H1 (cell line): ENCODE data around the gene PLXNA4. TPM values are rescaled to one million over a fixed set of nuclear protein-coding genes. Genes with fewer than 3 reads are reported as not detected.

ENCODE experiments used
- CTCF ChIA-PET: fragments of 300-600 bp; sonication (Branson Sonifier 250); formaldehyde crosslinking; loops from one replicate; lab custom pipeline; 2021; ENCODE audit not compliant: partially characterized antibody; lab: Charles Lee
- POLR2A ChIA-PET: fragments of 300-600 bp; sonication (Branson Sonifier 250); formaldehyde crosslinking; loops from one replicate; lab custom pipeline; 2021; ENCODE audit warnings: inconsistent platforms; ENCODE audit not compliant: partially characterized antibody; lab: Charles Lee
- DNase-seq, 2 experiments: peaks; one replicate each; pipeline versions ENCODE4 v3.0.0 to v3.0.0-alpha.2; 2010 to 2022; ENCODE audit warnings: low spot score in 2 of 2, low read depth in 1 of 2, mixed read lengths in 1 of 2
- FAIRE-seq: peaks from 2 replicates; lab custom pipeline; 2011; peaks lifted over from hg19 to GRCh38; lab: Jason Lieb, UNC
- H2AFZ ChIP-seq: 2 replicates; pipeline ENCODE4 v1.8.1; 2012; ENCODE audit warnings: low read length, inconsistent platforms
- H2AK5ac ChIP-seq: 2 replicates; pipeline ENCODE4 v1.6.1; 2013; ENCODE audit warnings: low read depth, low read length
- H2BK120ac ChIP-seq: replicated peaks from 2 replicates; pipeline ENCODE3; 2013; ENCODE audit warnings: low read depth, low read length, inconsistent platforms
- H2BK12ac ChIP-seq: 2 replicates; pipeline ENCODE4 v1.6.1; 2013; ENCODE audit warnings: low read depth, low read length
- H2BK15ac ChIP-seq: 2 replicates; pipeline ENCODE4 v1.6.1; 2013; ENCODE audit warnings: low read length
- H2BK20ac ChIP-seq: 2 replicates; pipeline ENCODE4 v1.6.1; 2013; ENCODE audit warnings: low read length
- H2BK5ac ChIP-seq: 2 replicates; pipeline ENCODE4 v1.6.1; 2013; ENCODE audit warnings: low read depth, low read length
- H3K14ac ChIP-seq: 2 replicates; pipeline ENCODE4 v1.6.1; 2013; ENCODE audit warnings: inconsistent platforms; ENCODE audit not compliant: insufficient read length
- H3K18ac ChIP-seq: 2 replicates; pipeline ENCODE4 v1.6.1; 2013; ENCODE audit warnings: low read length; ENCODE audit errors: extremely low read depth
- H3K23ac ChIP-seq: 2 replicates; pipeline ENCODE4 v1.6.1; 2013; ENCODE audit warnings: inconsistent platforms; ENCODE audit not compliant: insufficient read length
- H3K23me2 ChIP-seq: 2 replicates; pipeline ENCODE4 v1.6.1; 2013; ENCODE audit warnings: low read depth, low read length
- H3K27ac ChIP-seq: 2 replicates; pipeline ENCODE4 v1.6.1; 2011; ENCODE audit warnings: low read depth, low read length, inconsistent platforms
- H3K27me3 ChIP-seq, 4 experiments: replicated peaks in 1 of 4; 1 replicate in 1 of 4; 2 replicates in 3 of 4; pipeline versions ENCODE4 v1.6.1 to v1.8.1; 2011 to 2013; ENCODE audit warnings: low read length in 3 of 4, mild to moderate bottlenecking in 3 of 4, inconsistent platforms in 2 of 4, mixed read lengths in 2 of 4, moderate library complexity in 1 of 4; ENCODE audit not compliant: control insufficient read depth in 3 of 4, insufficient read depth in 3 of 4; ENCODE audit errors: extremely low read depth in 1 of 4
- H3K36me3 ChIP-seq, 4 experiments: 2 replicates each; pipeline versions ENCODE4 v1.6.1 to v1.8.1; 2011 to 2013; ENCODE audit warnings: mild to moderate bottlenecking in 4 of 4, low read length in 3 of 4, moderate library complexity in 2 of 4, control low read depth in 1 of 4, inconsistent platforms in 1 of 4; ENCODE audit not compliant: insufficient read depth in 4 of 4, control insufficient read depth in 2 of 4
- H3K4ac ChIP-seq: replicated peaks from 2 replicates; pipeline ENCODE3; 2013; ENCODE audit warnings: low read length, low read depth, mixed read lengths, inconsistent platforms; ENCODE audit not compliant: insufficient read length
- H3K4me1 ChIP-seq, 4 experiments: replicated peaks in 1 of 4; 1 replicate in 1 of 4; 2 replicates in 3 of 4; pipeline versions ENCODE4 v1.6.1 to v1.8.1; 2011 to 2013; ENCODE audit warnings: low read length in 3 of 4, inconsistent platforms in 2 of 4, mixed read lengths in 1 of 4; ENCODE audit not compliant: insufficient read depth in 4 of 4, control insufficient read depth in 3 of 4
- H3K4me2 ChIP-seq, 2 experiments: 2 replicates each; pipeline versions ENCODE4 v1.6.1 to v1.8.1; 2011 to 2013; ENCODE audit warnings: low read depth in 2 of 2, low read length in 2 of 2, control low read depth in 1 of 2, inconsistent platforms in 1 of 2, mild to moderate bottlenecking in 1 of 2; ENCODE audit not compliant: insufficient read depth in 1 of 2
- H3K4me3 ChIP-seq, 4 experiments: fragments of 200-600, 300-600 bp in 1 of 4; sonication (generic), shearing (Covaris generic), sonication (Bioruptor Twin) in 1 of 4; 2 replicates each; pipeline versions ENCODE4 v1.5.1 to v1.8.1; 2011 to 2016; ENCODE audit warnings: low read length in 4 of 4, low read depth in 3 of 4, control low read depth in 2 of 4, inconsistent platforms in 2 of 4, mild to moderate bottlenecking in 2 of 4, mixed read lengths in 1 of 4, moderate library complexity in 1 of 4; ENCODE audit not compliant: insufficient read depth in 2 of 4; ENCODE audit errors: extremely low read depth in 1 of 4
- H3K56ac ChIP-seq: replicated peaks from 2 replicates; pipeline ENCODE3; 2013; ENCODE audit warnings: low read depth, mild to moderate bottlenecking, mixed read lengths, low read length, inconsistent platforms; ENCODE audit not compliant: insufficient read length
- H3K79me1 ChIP-seq: 2 replicates; pipeline ENCODE4 v1.6.1; 2013; ENCODE audit warnings: low read depth, low read length, control low read depth
- H3K79me2 ChIP-seq, 2 experiments: 2 replicates each; pipeline versions ENCODE4 v1.6.1 to v1.8.1; 2012 to 2013; ENCODE audit warnings: low read length in 2 of 2, mild to moderate bottlenecking in 2 of 2, inconsistent platforms in 1 of 2; ENCODE audit not compliant: insufficient read depth in 2 of 2, control insufficient read depth in 1 of 2
- H3K9ac ChIP-seq, 4 experiments: replicated peaks in 1 of 4; 1 replicate in 1 of 4; 2 replicates in 3 of 4; pipeline versions ENCODE4 v1.6.1 to v1.8.1; 2011 to 2013; ENCODE audit warnings: low read depth in 3 of 4, low read length in 3 of 4, control low read depth in 2 of 4, mild to moderate bottlenecking in 2 of 4, moderate library complexity in 2 of 4, inconsistent platforms in 1 of 4; ENCODE audit errors: extremely low read depth in 1 of 4
- H3K9me3 ChIP-seq, 2 experiments: 2 replicates each; pipeline versions ENCODE4 v1.6.1 to v1.8.1; 2012 to 2013; ENCODE audit warnings: mild to moderate bottlenecking in 2 of 2, moderate library complexity in 2 of 2, control low read depth in 1 of 2, inconsistent platforms in 1 of 2, low read depth in 1 of 2, low read length in 1 of 2, mixed read lengths in 1 of 2; ENCODE audit not compliant: insufficient read depth in 2 of 2
- H4K20me1 ChIP-seq, 2 experiments: replicated peaks in 1 of 2; 2 replicates each; pipeline versions ENCODE3 to v1.8.1; 2011 to 2013; ENCODE audit warnings: inconsistent platforms in 2 of 2, low read length in 2 of 2, mild to moderate bottlenecking in 1 of 2; ENCODE audit not compliant: insufficient read depth in 2 of 2, control insufficient read depth in 1 of 2
- H4K5ac ChIP-seq: 2 replicates; pipeline ENCODE4 v1.6.1; 2013; ENCODE audit warnings: low read length, low read depth, mixed read lengths, inconsistent platforms; ENCODE audit not compliant: insufficient read length
- H4K8ac ChIP-seq: 2 replicates; pipeline ENCODE4 v1.8.0; 2013; ENCODE audit warnings: mild to moderate bottlenecking, moderate library complexity, low read length, inconsistent platforms; ENCODE audit not compliant: insufficient read depth; ENCODE audit errors: extremely low read depth
- H4K91ac ChIP-seq: replicated peaks from 2 replicates; pipeline ENCODE3; 2013; ENCODE audit warnings: low read length, mixed read lengths, inconsistent platforms; ENCODE audit not compliant: insufficient read length
- BRCA1 ChIP-seq: IDR thresholded peaks from 2 replicates; pipeline ENCODE4 v1.6.1; 2012; ENCODE audit warnings: low read depth, low read length, improper control_type of control experiment
- CBX5 ChIP-seq: fragments of 300-800, 300-1000 bp; sonication (generic); IDR thresholded peaks from 2 replicates; pipeline ENCODE4 v1.7.1; 2016; ENCODE audit warnings: antibody characterized with exemption, low read length, low read depth
- FOSL1 ChIP-seq: IDR thresholded peaks from 2 replicates; pipeline ENCODE4 v1.6.1; 2011; ENCODE audit warnings: mild to moderate bottlenecking, low read depth, low read length, moderate library complexity; ENCODE audit not compliant: insufficient read depth
- GABPA ChIP-seq: IDR thresholded peaks from 2 replicates; pipeline ENCODE4 v1.6.1; 2011; ENCODE audit warnings: mild to moderate bottlenecking, low read length, moderate library complexity, borderline replicate concordance; ENCODE audit not compliant: insufficient read depth
- HDAC6 ChIP-seq: IDR thresholded peaks from one replicate; pipeline ENCODE4 v1.7.1; 2012; ENCODE audit warnings: low read depth, mild to moderate bottlenecking, inconsistent platforms, low read length, moderate library complexity
- KDM4A ChIP-seq: IDR thresholded peaks from one replicate; pipeline ENCODE4 v1.7.1; 2012; ENCODE audit warnings: low read depth, mild to moderate bottlenecking, moderate library complexity, low read length, inconsistent platforms; ENCODE audit not compliant: severe bottlenecking
- KDM5A ChIP-seq: fragments of 200-600 bp; IDR thresholded peaks from 2 replicates; pipeline ENCODE4 v1.7.1; 2012; ENCODE audit warnings: mild to moderate bottlenecking, low read length, inconsistent platforms, mixed read lengths
- RAD21 ChIP-seq, 2 experiments: IDR thresholded peaks in 1 of 2; conservative IDR thresholded peaks in 1 of 2; 2 replicates each; pipeline ENCODE4 v1.6.1; 2011; ENCODE audit warnings: low read depth in 2 of 2, low read length in 2 of 2, improper control_type of control experiment in 1 of 2, inconsistent platforms in 1 of 2, mild to moderate bottlenecking in 1 of 2, moderate library complexity in 1 of 2
- SIRT6 ChIP-seq: IDR thresholded peaks from one replicate; pipeline ENCODE4 v1.7.1; 2012; ENCODE audit warnings: low read length, inconsistent platforms
- SIX5 ChIP-seq: IDR thresholded peaks from 2 replicates; pipeline ENCODE4 v1.6.1; 2011; ENCODE audit warnings: mild to moderate bottlenecking, low read depth, low read length
- SRF ChIP-seq: IDR thresholded peaks from 2 replicates; pipeline ENCODE4 v1.6.1; 2011; ENCODE audit warnings: mild to moderate bottlenecking, low read depth, low read length, moderate library complexity
- WGBS, 2 experiments: shearing (Covaris generic) in 1 of 2; methylation state at CpG; one replicate each; pipeline versions ENCODE4 v1.1.6 to v1.1.7; 2013 to 2015; ENCODE audit warnings: low lambda C conversion rate in 2 of 2, mixed read lengths in 2 of 2, inconsistent platforms in 1 of 2, low coverage in 1 of 2, missing lambda C conversion rate in 1 of 2; ENCODE audit not compliant: insufficient replicate concordance in 2 of 2, insufficient coverage in 1 of 2, insufficient read length in 1 of 2; ENCODE audit errors: extremely low coverage in 1 of 2, missing lambda C conversion rate in 1 of 2; 5-methylcytosine and 5-hydroxymethylcytosine counted together
- polyA plus RNA-seq, 7 experiments: library from polyadenylated mRNA; depleted of rRNA in 3 of 7; stranded (reverse) in 5 of 7; unstranded in 2 of 7; fragments of >200 nt in 5 of 7; fragments of 200-250 nt in 2 of 7; gene quantifications; 1 replicate in 5 of 7; 2 replicates in 1 of 7; 4 replicates in 1 of 7; pipeline versions ENCODE4 v1.2.1 to v1.2.3, GENCODE V29; 2011 to 2013; ENCODE audit warnings: missing spikeins in 2 of 7, mixed read lengths in 2 of 7
- total RNA-seq: library from RNA; stranded (reverse); fragmentation: NEBNext Ultra II Directional; extraction: Animal tissue kit (Norgen Biotek cat#: 25700); gene quantifications from 2 replicates; pipeline ENCODE4 v1.2.1, GENCODE V29; 2021
- TF ChIP-seq, protein P1 (sequence below): IDR thresholded peaks from 2 replicates; pipeline ENCODE4 v1.6.1; 2012; ENCODE audit warnings: low read length, inconsistent platforms

Gene PLXNA4
- total and polyA plus RNA-seq, 2 of the 8 experiments (the other 6 are each of a cell fraction or from before 2014, with no cell fraction given) = 0.76 to 0.79 TPM

DNA sequence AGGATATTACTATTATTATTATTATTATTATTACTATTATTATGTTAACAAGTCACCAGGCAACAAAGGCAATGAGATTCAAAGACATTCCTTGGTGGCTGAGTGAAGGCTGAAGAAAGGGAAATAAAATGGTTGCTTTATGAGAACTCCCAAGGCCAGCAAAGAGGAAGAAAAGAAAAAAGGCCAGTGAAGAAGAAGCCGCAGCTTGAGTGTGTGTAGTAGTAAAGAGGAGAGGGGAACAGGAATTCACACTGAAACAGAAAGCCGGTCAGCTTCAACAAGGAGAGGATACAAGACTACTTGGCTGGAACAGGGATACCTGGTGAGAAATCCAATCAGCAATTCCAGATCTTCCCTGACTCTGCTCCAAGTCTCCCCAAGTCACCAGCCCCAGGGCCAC, 42.4 kb downstream of the PLXNA4 start:
- Histone ChIP-seq H3K56ac (no peak overlapping the region), H3K27me3 (peaks cover 0 to 3% (median 0%) of the 10 kb centered on the region in 4 experiments; a peak in 2 of 7 replicates), H3K4me2 (no peak overlapping the region), H4K5ac (no peak overlapping the region), H3K4me1 (peaks cover 0 to 8% (median 0%) of the 10 kb centered on the region in 4 experiments; a peak in 2 of 7 replicates), H3K4ac (no peak overlapping the region), H2AK5ac (no peak overlapping the region), H4K20me1 (no peaks in the 10 kb centered on the region), H3K79me2 (no peaks in the 10 kb centered on the region), H3K9ac (no peak overlapping the region), H2AFZ (no peak overlapping the region), H3K79me1 (no peaks in the 10 kb centered on the region), H3K18ac (no peak overlapping the region), H3K14ac (no peak overlapping the region), H2BK5ac (no peak overlapping the region), H3K23ac (no peak overlapping the region), H2BK15ac (no peak overlapping the region), H4K91ac (no peak overlapping the region), H2BK20ac (no peak overlapping the region), H2BK12ac (peak overlapping the region; percentile 6; the same call in 1 of the 2 replicates), H3K9me3 (no peaks in the 10 kb centered on the region), H4K8ac (no peak overlapping the region), H3K36me3 (no peaks in the 10 kb centered on the region), H3K27ac (no peak overlapping the region), H3K23me2 (no peaks in the 10 kb centered on the region), H2BK120ac (no peak overlapping the region), H3K4me3 (no peak overlapping the region)
- DNase-seq = no peak
- 80% methylated on average over 2 of the region's 2 CpGs; no CpG with 5 or more reads in 1 of the 2 experiments for WGBS, 2 experiments
- POLR2A ChIA-PET = no interaction called here
- CTCF ChIA-PET = no interaction called here
- no peak for FAIRE-seq
- TF ChIP-seq SRF (no peak), CBX5 (no peak), HDAC6 (no peak), FOSL1 (no peak), RAD21 (IDR thresholded peaks at IDR 0.05 in 1 of 2, conservative IDR thresholded peaks at IDR 0.05 in 1 of 2; ENCODE audit: low read depth in 2 of 2, low read length in 2 of 2) (no peak), BRCA1 (no peak), SIRT6 (no peak), KDM5A (no peak), GABPA (no peak), KDM4A (no peak), SIX5 (no peak)
- TF ChIP-seq, protein P1, sequence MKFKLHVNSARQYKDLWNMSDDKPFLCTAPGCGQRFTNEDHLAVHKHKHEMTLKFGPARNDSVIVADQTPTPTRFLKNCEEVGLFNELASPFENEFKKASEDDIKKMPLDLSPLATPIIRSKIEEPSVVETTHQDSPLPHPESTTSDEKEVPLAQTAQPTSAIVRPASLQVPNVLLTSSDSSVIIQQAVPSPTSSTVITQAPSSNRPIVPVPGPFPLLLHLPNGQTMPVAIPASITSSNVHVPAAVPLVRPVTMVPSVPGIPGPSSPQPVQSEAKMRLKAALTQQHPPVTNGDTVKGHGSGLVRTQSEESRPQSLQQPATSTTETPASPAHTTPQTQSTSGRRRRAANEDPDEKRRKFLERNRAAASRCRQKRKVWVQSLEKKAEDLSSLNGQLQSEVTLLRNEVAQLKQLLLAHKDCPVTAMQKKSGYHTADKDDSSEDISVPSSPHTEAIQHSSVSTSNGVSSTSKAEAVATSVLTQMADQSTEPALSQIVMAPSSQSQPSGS = no peak
